ENCODE results near the gene PCIF1.
A peak's percentile ranks its signal among the peaks of the same experiment; 100 is the strongest.

Gene PCIF1

DNA sequence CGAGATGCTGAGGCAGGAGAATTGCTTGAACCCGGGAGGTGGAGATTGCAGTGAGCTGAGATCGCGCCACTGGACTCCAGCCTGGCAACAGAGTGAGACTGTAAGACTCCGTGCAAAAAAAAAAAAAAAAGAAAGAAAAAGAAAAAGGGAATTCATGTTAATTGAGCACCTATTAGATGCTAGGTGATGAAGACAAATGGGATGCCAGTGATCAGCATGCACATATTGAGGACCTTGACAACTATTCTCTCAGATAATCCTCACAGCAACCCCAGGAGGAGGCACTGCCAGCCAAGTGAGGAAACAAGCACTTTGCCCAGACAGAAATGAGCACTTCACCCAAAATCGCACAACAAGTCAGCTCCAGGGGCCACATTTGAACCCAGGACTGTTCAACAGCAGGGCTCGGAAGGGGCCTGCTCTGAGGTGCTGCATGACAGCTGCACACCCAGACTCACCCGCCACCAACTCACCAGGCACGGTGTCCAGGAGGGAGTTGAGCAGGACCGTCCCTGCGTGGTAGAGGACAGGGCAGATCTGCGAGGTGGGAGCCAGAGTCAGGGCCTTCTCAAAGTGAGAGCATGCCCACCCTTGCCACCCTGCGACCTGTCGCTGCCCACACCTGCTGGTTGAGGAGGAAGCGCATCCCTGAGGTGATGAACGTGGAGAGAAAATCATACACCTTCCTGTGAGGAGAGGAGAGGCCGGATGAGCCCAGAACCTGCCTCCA lies 27.1 kb upstream of the PCIF1 start:
- peak; percentile 96 for TF ChIP-seq ZNF664 (tag by site-specific recombination; IDR thresholded peaks at IDR 0.05)
- no peak for TF ChIP-seq OVOL3 (tag by site-specific recombination; IDR thresholded peaks at IDR 0.05)
- no peak for TF ChIP-seq ZNF404 (tag by site-specific recombination; IDR thresholded peaks at IDR 0.05)
- no peak for TF ChIP-seq SP2 (tag by site-specific recombination; IDR thresholded peaks at IDR 0.05)
- TF ChIP-seq, protein P1, sequence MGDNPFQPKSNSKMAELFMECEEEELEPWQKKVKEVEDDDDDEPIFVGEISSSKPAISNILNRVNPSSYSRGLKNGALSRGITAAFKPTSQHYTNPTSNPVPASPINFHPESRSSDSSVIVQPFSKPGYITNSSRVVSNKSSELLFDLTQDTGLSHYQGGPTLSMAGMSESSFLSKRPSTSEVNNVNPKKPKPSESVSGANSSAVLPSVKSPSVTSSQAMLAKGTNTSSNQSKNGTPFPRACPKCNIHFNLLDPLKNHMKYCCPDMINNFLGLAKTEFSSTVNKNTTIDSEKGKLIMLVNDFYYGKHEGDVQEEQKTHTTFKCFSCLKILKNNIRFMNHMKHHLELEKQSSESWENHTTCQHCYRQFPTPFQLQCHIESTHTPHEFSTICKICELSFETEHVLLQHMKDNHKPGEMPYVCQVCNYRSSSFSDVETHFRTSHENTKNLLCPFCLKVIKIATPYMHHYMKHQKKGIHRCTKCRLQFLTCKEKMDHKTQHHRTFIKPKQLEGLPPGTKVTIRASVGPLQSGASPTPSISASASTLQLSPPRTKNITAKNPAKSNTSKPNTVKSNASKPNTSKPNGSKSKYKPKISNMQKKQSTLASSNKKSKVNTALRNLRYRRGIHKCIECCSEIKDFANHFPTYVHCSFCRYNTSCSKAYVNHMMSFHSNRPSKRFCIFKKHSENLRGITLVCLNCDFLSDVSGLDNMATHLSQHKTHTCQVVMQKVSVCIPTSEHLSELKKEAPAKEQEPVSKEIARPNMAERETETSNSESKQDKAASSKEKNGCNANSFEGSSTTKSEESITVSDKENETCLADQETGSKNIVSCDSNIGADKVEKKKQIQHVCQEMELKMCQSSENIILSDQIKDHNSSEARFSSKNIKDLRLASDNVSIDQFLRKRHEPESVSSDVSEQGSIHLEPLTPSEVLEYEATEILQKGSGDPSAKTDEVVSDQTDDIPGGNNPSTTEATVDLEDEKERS (tag by site-specific recombination; IDR thresholded peaks at IDR 0.05): no peak
- TF ChIP-seq ZNF394 (tag by site-specific recombination; IDR thresholded peaks at IDR 0.05; ENCODE audit: borderline replicate concordance): no peak
- TF ChIP-seq HOXA7 (CRISPR knock-in tag; IDR thresholded peaks at IDR 0.05; ENCODE audit: borderline replicate concordance): no peak
- no peak for TF ChIP-seq ZNF670 (tag by site-specific recombination; IDR thresholded peaks at IDR 0.05; ENCODE audit: low read depth)
- TF ChIP-seq ZNF76 (tag by site-specific recombination; IDR thresholded peaks at IDR 0.05; ENCODE audit: borderline replicate concordance, low read depth): no peak
- TF ChIP-seq KLF9 (tag by site-specific recombination; IDR thresholded peaks at IDR 0.05; ENCODE audit: low read depth): no peak
- TF ChIP-seq, protein P2, sequence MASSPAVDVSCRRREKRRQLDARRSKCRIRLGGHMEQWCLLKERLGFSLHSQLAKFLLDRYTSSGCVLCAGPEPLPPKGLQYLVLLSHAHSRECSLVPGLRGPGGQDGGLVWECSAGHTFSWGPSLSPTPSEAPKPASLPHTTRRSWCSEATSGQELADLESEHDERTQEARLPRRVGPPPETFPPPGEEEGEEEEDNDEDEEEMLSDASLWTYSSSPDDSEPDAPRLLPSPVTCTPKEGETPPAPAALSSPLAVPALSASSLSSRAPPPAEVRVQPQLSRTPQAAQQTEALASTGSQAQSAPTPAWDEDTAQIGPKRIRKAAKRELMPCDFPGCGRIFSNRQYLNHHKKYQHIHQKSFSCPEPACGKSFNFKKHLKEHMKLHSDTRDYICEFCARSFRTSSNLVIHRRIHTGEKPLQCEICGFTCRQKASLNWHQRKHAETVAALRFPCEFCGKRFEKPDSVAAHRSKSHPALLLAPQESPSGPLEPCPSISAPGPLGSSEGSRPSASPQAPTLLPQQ (tag by site-specific recombination; IDR thresholded peaks at IDR 0.05): no peak
- no peak for TF ChIP-seq SP7 (tag by site-specific recombination; IDR thresholded peaks at IDR 0.05)
- no peak for TF ChIP-seq ZNF133 (tag by site-specific recombination; IDR thresholded peaks at IDR 0.05)
- TF ChIP-seq ZNF214 (tag by site-specific recombination; IDR thresholded peaks at IDR 0.05; ENCODE audit: borderline replicate concordance): peak; percentile 95
- no peak for TF ChIP-seq ZFP3 (tag by site-specific recombination; IDR thresholded peaks at IDR 0.05; ENCODE audit: low read depth)
- peak; percentile 68 for TF ChIP-seq SCRT2 (tag by site-specific recombination; IDR thresholded peaks at IDR 0.05)
- no peak for TF ChIP-seq ZNF433 (tag by site-specific recombination; IDR thresholded peaks at IDR 0.05; ENCODE audit: low read depth)
- no peaks in the 10 kb centered on the region for H3K36me3 ChIP-seq (ENCODE audit: control insufficient read depth in 2 of 2, insufficient read depth in 1 of 2, low read length in 2 of 2)
- POLR2A ChIA-PET: no interaction called here
- H3K4me1 ChIP-seq (ENCODE audit: control insufficient read depth, insufficient read depth, low read length): no peaks in the 10 kb centered on the region
- H3K4me3 ChIP-seq (ENCODE audit: low read depth, low read length): no peak overlapping the region
- H3K9me3 ChIP-seq (ENCODE audit: control insufficient read depth, insufficient read depth, low read depth, low read length): no peaks in the 10 kb centered on the region
- no peak overlapping the region for H3K27ac ChIP-seq (ENCODE audit: extremely low read depth, low read depth, low read length)
- CTCF ChIA-PET: interaction anchor here (0.5 to 1.0 kb wide), 3 partner anchors 15 to 142 kb away, joined by 3 to 4 read pairs (median 4); no protein-coding TSS in a partner anchor

DNA sequence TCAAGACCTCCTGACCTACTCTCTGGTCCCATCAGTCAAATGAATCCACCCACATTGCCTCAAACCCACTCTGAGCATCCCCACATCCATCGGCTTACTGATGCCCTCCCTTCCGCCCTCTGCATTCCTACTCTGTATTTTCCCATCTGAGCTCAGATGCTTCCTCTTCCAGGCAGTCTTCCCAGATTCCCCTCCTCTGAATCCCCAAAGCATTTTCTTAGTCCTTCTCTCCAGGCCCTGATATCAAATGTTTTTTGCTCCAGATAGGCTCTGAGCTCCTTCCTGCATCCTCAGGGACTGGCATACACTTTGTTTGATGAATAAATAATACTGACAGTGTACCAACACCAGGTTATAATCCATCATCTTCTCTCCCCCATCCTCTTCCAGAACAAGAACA lies 26.4 kb upstream of the PCIF1 start:
- Histone ChIP-seq H3K9me3 (ENCODE audit: control insufficient read depth, insufficient read depth, low read depth, low read length) (no peaks in the 10 kb centered on the region), H3K36me3 (ENCODE audit: control insufficient read depth in 2 of 2, insufficient read depth in 1 of 2, low read length in 2 of 2) (no peaks in the 10 kb centered on the region), H3K4me3 (ENCODE audit: low read depth, low read length) (no peak overlapping the region), H3K27ac (ENCODE audit: extremely low read depth, low read depth, low read length) (no peak overlapping the region), H3K4me1 (ENCODE audit: control insufficient read depth, insufficient read depth, low read length) (no peaks in the 10 kb centered on the region)
- CTCF ChIA-PET: interaction anchor here (0.5 to 1.0 kb wide), 2 partner anchors 16 to 80 kb away, joined by 3 to 4 read pairs; no protein-coding TSS in a partner anchor
- POLR2A ChIA-PET: no interaction called here
- TF ChIP-seq TRIM28 (IDR thresholded peaks at IDR 0.05; ENCODE audit: borderline replicate concordance, low read length): no peak
- TF ChIP-seq ZNF214 (tag by site-specific recombination; IDR thresholded peaks at IDR 0.05; ENCODE audit: borderline replicate concordance): no peak
- no peak for TF ChIP-seq ZBTB7A (tag by site-specific recombination; IDR thresholded peaks at IDR 0.05; ENCODE audit: low read depth)
- TF ChIP-seq ZBTB6 (tag by site-specific recombination; IDR thresholded peaks at IDR 0.05): no peak
- TF ChIP-seq ZNF302 (tag by site-specific recombination; IDR thresholded peaks at IDR 0.05; ENCODE audit: low read depth): no peak
- no peak for TF ChIP-seq ZNF843 (tag by site-specific recombination; IDR thresholded peaks at IDR 0.05)
- no peak for TF ChIP-seq ZNF707 (tag by site-specific recombination; IDR thresholded peaks at IDR 0.05)
- no peak for TF ChIP-seq ZEB2 (tag by site-specific recombination; IDR thresholded peaks at IDR 0.05)
- TF ChIP-seq YY1 (tag by site-specific recombination; IDR thresholded peaks at IDR 0.05): no peak
- TF ChIP-seq SALL2 (tag by site-specific recombination; IDR thresholded peaks at IDR 0.05; ENCODE audit: borderline replicate concordance): no peak
- no peak for TF ChIP-seq ZNF792 (tag by site-specific recombination; IDR thresholded peaks at IDR 0.05)
- TF ChIP-seq ZNF211 (tag by site-specific recombination; IDR thresholded peaks at IDR 0.05; ENCODE audit: low read depth): no peak
- TF ChIP-seq ZFP37 (tag by site-specific recombination; IDR thresholded peaks at IDR 0.05): no peak
- TF ChIP-seq ZNF324 (tag by site-specific recombination; IDR thresholded peaks at IDR 0.05): no peak
- TF ChIP-seq, protein P3, sequence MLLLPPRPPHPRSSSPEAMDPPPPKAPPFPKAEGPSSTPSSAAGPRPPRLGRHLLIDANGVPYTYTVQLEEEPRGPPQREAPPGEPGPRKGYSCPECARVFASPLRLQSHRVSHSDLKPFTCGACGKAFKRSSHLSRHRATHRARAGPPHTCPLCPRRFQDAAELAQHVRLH (tag by site-specific recombination; IDR thresholded peaks at IDR 0.05): no peak

Data from HEK293 (cell line).